HG02571 (cell line): ENCODE results near the gene TYRO3.

Experiments used
- ATAC-seq: cut with Tn5 transposase; IDR thresholded peaks from one replicate; pipeline ENCODE4 v1.9.1; 2021; ENCODE audit warnings: mild to moderate bottlenecking, moderate library complexity; ENCODE audit not compliant: unreplicated experiment

TYRO3 gene

DNA sequence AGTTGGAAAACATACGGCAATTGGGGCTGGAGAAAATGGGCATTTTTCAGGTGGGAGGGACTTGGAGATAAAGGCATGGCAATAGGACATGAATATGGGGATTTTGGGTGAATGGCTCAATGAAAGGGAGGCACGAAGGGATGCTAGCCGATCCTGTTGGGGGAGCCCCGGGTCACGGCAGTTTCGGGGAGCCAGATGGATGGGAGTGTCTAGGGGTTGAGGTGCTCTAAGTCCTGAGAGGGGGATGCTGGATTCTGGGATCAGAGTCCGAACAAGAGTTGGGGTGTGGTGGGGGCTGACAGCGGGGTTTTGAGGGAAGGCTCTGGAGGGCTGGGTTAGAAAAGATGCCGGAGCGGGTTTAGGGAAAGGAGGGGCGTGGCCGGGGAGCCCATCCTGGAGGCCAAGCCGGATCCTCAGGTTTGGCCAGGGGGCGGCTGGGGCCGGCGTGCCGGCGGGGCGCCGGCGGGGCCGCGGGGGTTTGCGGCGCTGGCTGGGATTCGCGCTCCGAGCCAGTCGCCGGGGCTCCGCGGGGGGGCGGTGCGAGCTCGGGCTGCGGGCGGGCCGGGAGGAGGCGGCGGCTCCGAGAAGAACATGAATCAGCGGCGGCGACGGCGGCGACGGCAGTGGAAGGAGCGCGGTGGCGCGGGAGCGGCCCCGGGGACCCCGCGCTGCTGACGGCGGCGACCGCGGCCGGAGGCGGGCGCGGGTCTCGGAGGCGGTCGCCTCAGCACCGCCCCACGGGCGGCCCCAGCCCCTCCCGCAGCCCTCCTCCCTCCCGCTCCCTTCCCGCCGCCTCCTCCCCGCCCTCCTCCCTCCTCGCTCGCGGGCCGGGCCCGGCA lies at the start of gene TYRO3:
Gene TYRO3, plus strand, starts transcription at position 813 of the 839 bp plus-strand sequence. CDS start 46 bp downstream, outside the sequence.
- ATAC-seq = no peak

GRCh38 chr15:41510728-41511127 lies 48.3 kb upstream of the TYRO3 start:
- ATAC-seq = no peak

GRCh38 chr15:41511331-41511898 lies 47.6 kb upstream of the TYRO3 start:
- ATAC-seq = no peak

DNA sequence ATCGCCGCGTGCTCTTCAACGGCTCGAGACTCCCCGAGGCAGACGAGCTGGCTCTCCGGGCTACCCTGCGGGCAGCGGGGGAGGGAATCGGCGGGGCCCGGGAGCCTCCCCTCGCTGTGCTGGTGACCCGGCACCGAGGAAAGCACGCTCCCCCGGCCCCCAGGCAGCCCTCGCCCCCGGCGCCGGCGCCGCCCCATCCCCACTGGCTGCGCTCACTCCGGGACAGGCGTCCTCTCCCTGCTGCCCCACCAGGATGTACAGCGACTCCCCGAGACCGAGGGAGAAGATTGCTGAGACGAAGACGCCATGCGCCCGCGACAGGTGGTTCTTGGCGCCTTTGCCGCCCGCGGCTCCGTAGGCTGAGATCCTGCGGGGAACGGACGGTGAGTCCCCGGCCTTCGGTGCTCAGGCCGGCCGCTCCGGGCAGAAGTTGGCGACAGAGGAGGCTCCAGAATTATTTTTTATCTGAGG lies 47.1 kb upstream of the TYRO3 start:
- ATAC-seq = no peak

- ATAC-seq = no peak
Measured at GRCh38 chr15:41512512-41512939, 46.5 kb upstream of the TYRO3 start.

DNA sequence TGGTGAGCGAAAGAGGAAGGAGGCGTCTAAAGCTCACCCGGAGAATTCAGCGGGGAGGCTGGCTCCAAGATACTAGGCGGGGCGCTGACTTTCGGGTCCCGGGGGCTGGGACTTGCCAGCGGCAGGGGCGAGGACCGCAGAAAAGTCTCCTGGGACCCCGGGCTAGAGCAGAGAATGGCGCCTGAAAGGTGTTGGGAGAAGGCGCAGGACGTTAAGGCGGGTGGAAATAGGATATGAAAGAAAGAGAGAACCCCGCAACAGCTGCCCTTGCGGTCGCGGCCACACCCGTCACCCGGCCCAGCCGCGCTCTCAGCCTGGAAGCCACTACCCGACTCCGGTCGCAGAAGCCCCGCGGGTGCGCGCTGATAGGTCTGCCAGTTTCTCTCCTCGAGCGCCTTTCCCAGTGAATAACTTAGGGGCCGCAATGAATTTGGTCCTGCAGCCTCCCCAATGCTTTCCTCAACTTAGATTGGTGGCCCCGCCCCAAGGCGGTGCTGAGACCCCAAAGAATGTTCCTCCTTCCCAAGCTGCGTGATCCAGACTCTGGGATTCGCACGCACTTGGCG lies 46.0 kb upstream of the TYRO3 start:
- no peak for ATAC-seq

GRCh38 chr15:41513506-41514227 lies 45.3 kb upstream of the TYRO3 start, which contains the start of gene LTK:
TSS of gene LTK (minus strand) at chr15:41513827. CDS start at chr15:41513709, 118 bp downstream.
- no peak for ATAC-seq

DNA sequence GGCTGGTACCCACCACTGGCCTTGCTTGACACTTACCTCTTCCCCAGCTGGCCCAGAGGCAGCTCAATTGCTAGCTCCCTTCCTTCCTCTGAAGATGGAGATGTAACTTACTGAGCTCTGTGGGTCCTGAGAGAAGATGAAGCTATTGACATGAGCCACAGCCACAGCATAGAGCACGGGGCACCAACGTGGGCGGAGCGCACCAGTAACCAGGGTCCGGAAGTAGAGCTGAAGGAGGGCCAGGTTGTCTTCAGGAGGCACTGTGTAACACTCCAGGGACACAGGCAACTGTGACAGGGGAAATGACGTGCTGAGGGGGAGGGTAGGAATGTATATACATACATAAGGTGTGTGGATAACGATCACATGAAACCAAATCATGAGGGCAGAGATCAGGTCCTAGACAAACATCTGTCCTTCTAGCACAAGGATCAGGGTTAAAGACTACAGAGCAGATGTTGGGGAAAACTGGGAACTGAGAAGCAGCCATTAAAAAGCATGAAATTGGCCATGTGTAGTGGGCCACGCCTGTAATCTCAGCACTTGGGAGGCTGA lies 41.0 kb upstream of the TYRO3 start:
- ATAC-seq = no peak

- no peak for ATAC-seq
Measured at GRCh38 chr15:41520636-41521035, 38.4 kb upstream of the TYRO3 start.

GRCh38 chr15:41521614-41522013 lies 37.4 kb upstream of the TYRO3 start:
- ATAC-seq = no peak

DNA sequence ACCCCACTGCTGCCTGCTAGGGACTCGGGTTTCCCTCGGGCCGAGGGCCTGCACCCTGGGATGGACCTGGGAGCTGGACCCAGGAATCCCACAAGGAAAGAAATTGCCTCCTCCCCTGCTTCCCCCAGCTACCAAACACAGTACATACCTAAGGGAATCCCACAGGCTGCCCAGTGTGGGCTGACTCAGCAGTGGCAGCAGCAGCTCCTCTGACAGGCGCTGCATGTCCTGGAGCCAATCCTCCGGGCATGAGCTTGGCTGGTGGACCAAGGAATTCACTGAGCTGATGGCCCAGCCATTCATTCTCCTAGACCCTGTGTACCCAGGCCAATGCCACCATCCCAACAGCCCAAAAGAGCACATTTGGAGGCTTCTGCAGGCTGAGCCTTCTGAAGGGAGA lies 35.9 kb upstream of the TYRO3 start:
- no peak for ATAC-seq

GRCh38 chr15:41530363-41530956 lies 28.6 kb upstream of the TYRO3 start:
- no peak for ATAC-seq

- no peak for ATAC-seq
Measured at GRCh38 chr15:41535544-41535943, 23.5 kb upstream of the TYRO3 start.

DNA sequence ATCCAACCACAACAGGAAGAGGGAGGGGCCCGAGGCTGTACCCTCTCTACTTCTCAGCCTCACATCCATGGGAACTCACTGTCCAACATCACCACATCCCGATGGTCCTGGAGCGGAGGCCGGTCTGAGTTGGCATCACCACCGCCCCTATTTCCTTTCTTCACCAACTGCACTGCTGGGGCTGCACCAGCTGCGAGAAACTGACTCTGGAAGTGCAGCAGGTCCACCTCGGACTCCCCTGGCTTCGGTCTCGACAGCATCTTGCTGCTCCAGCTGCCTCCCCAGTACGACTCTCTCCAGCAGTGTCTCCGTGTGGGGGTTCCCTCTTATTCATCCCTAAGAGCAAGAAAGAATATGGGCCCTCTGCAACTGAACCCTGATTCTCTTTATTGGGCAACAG lies 22.1 kb upstream of the TYRO3 start:
- no peak for ATAC-seq

- ATAC-seq = no peak
Measured at GRCh38 chr15:41543521-41543870, 15.5 kb upstream of the TYRO3 start.

GRCh38 chr15:41544650-41545015 lies 14.4 kb upstream of the TYRO3 start:
- no peak for ATAC-seq

DNA sequence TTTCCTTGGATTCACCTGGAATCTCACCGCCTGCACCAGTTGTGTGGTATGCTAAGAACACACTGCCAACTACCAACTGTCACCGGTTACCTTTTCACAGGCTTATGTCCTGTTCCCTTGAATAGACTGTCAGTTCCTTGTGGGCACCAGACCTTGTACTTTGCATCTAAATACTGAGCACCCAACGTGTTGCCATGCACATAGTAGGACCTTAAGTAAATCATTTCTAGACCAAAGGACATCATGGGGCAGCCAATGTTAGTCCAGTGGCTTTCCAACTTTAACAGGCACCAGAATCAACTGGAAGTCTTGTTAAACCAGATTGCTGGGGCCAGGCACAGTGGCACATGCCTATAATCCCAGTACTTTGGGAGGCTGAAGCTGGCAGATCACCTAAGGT lies 13.8 kb upstream of the TYRO3 start:
- no peak for ATAC-seq

GRCh38 chr15:41546851-41547786 lies 11.9 kb upstream of the TYRO3 start:
- ATAC-seq = no peak

GRCh38 chr15:41550066-41550775 lies 8.8 kb upstream of the TYRO3 start:
- ATAC-seq = no peak
